Esophagus muscularis mucosa (tissue), 4 donors: Measurements from ENCODE around the gene COBL. TPM values are rescaled to one million over a fixed set of nuclear protein-coding genes. Genes with fewer than 3 reads are reported as not detected.

Source experiments
- DNase-seq: peaks from one replicate; pipeline ENCODE4 v3.0.0-alpha.2; 2017; ENCODE audit errors: extremely low spot score
- H3K27ac ChIP-seq, 4 donors: fragments of 200-600 bp; sonication (generic); replicated peaks in 1 of 4; 1 replicate in 3 of 4; 2 replicates in 1 of 4; pipeline ENCODE4 v1.5.1; 2016 to 2019; ENCODE audit warnings: mild to moderate bottlenecking in 1 of 4
- H3K27me3 ChIP-seq, 4 donors: fragments of 200-600 bp; sonication (generic); one replicate each; pipeline versions ENCODE4 v1.5.1 to v1.6.0; 2016 to 2019
- H3K36me3 ChIP-seq, 4 donors: fragments of 200-600 bp; sonication (generic); one replicate each; pipeline ENCODE4 v1.5.1; 2016 to 2019
- H3K4me1 ChIP-seq, 4 donors: fragments of 200-600 bp; sonication (generic); one replicate each; pipeline ENCODE4 v1.5.1; 2016 to 2019
- H3K4me3 ChIP-seq, 4 donors: fragments of 200-600 bp; sonication (generic); 1 replicate in 2 of 4; 2 replicates in 2 of 4; pipeline ENCODE4 v1.5.1; 2016 to 2019; ENCODE audit warnings: mild to moderate bottlenecking in 4 of 4, moderate library complexity in 1 of 4
- H3K9me3 ChIP-seq, 4 donors: fragments of 200-600 bp; sonication (generic); 1 replicate in 3 of 4; 2 replicates in 1 of 4; pipeline ENCODE4 v1.5.1; 2016 to 2019
- CTCF ChIP-seq, 3 experiments: fragments of 200-600 bp in 2 of 3; fragments of 450-650 bp in 1 of 3; sonication (generic) in 2 of 3; IDR thresholded peaks; one replicate each; pipeline ENCODE4 v1.5.1; 2017 to 2019; ENCODE audit warnings: antibody characterized with exemption in 3 of 3, mild to moderate bottlenecking in 2 of 3, moderate library complexity in 1 of 3
- EP300 ChIP-seq: sonication (generic); formaldehyde crosslinking; IDR thresholded peaks from one replicate; pipeline ENCODE4 v1.6.1; 2017; ENCODE audit warnings: antibody characterized with exemption
- POLR2A ChIP-seq: fragments of 450-650 bp; IDR thresholded peaks from one replicate; pipeline ENCODE4 v1.6.1; 2017; ENCODE audit warnings: antibody characterized with exemption, moderate library complexity, mild to moderate bottlenecking, low read depth
- POLR2AphosphoS5 ChIP-seq, 2 donors: sonication (generic); formaldehyde crosslinking; IDR thresholded peaks; one replicate each; pipeline ENCODE4 v1.6.1; 2017; ENCODE audit warnings: antibody characterized with exemption in 2 of 2
- WGBS: methylation state at CpG from one replicate; pipeline ENCODE4 v1.1.5; 2018; 5-methylcytosine and 5-hydroxymethylcytosine counted together
- intact Hi-C: fragments of 100-400 bp; cut with DNase I; formaldehyde crosslinking; loops from one replicate; pipeline ENCODE4 v1.15.1; 2023
- total RNA-seq, 4 donors: library from RNA; depleted of rRNA; stranded (reverse); fragments of >200 nt; gene quantifications; one replicate each; pipeline versions ENCODE4 v1.1.0 to v1.2.1, GENCODE V29; 2016

Gene COBL
- total RNA-seq, 4 donors from 2014 or later: 29.8 to 51.4 (median 45.9) TPM

- intact Hi-C loops: no loop called here
- H3K27me3 ChIP-seq: no peaks in the 10 kb centered on the region
- 66% methylated on average over 4 of the region's 4 CpGs for WGBS
These were observed 182.6 kb downstream of the COBL start for GRCh38 chr7:51134013-51134441.

GRCh38 chr7:51132661-51133060 lies 183.9 kb downstream of the COBL start:
- H3K4me1 ChIP-seq: peaks cover 4 to 10% (median 9%) of the 10 kb centered on the region in 4 donors
- peak; percentile 84 for DNase-seq
- 96% methylated on average over 3 of the region's 3 CpGs for WGBS
- intact Hi-C loops: no loop called here
- H3K9me3 ChIP-seq: peaks cover 0 to 5% (median 0%) of the 10 kb centered on the region in 4 donors
- no peaks in the 10 kb centered on the region for H3K27me3 ChIP-seq
- TF ChIP-seq POLR2A: no peak
- TF ChIP-seq CTCF (IDR thresholded peaks at IDR 0.05): no peak
- TF ChIP-seq POLR2AphosphoS5 (IDR thresholded peaks at IDR 0.05): no peak
- TF ChIP-seq EP300: no peak
- H3K4me3 ChIP-seq: no peak overlapping the region
- no peak overlapping the region for H3K27ac ChIP-seq
- peaks cover 0 to 15% (median 7%) of the 10 kb centered on the region in 4 donors for H3K36me3 ChIP-seq

More at GRCh38 chr7:51134013-51134441, 182.6 kb downstream of the COBL start:
- no peak for TF ChIP-seq POLR2A
- no peak for TF ChIP-seq POLR2AphosphoS5 (IDR thresholded peaks at IDR 0.05)
- TF ChIP-seq EP300: no peak
- H3K36me3 ChIP-seq: peaks cover 0 to 15% (median 7%) of the 10 kb centered on the region in 4 donors
- peak overlapping the region in 1 of 4 donors; percentile 18 for H3K27ac ChIP-seq
- DNase-seq: no peak
- H3K4me1 ChIP-seq: peaks cover 10 to 22% (median 18%) of the 10 kb centered on the region in 4 donors
- peaks cover 0 to 5% (median 0%) of the 10 kb centered on the region in 4 donors for H3K9me3 ChIP-seq
- H3K4me3 ChIP-seq: no peak overlapping the region

GRCh38 chr7:51129527-51130472 lies 186.8 kb downstream of the COBL start:
- 84% methylated on average over 8 of the region's 8 CpGs for WGBS
- TF ChIP-seq POLR2A (no peak), EP300 (no peak), CTCF (IDR thresholded peaks at IDR 0.05) (no peak), POLR2AphosphoS5 (IDR thresholded peaks at IDR 0.05) (no peak)
- intact Hi-C loops: no loop called here
- peaks cover 4 to 9% (median 6%) of the 10 kb centered on the region in 4 donors for H3K4me1 ChIP-seq
- H3K27ac ChIP-seq: no peak overlapping the region
- H3K9me3 ChIP-seq: peaks cover 0 to 5% (median 0%) of the 10 kb centered on the region in 4 donors
- H3K4me3 ChIP-seq: no peak overlapping the region
- DNase-seq: peak; percentile 81
- peaks cover 0 to 8% (median under 1%) of the 10 kb centered on the region in 4 donors for H3K36me3 ChIP-seq
- no peaks in the 10 kb centered on the region for H3K27me3 ChIP-seq

- H3K4me3 ChIP-seq: no peak overlapping the region
- H3K4me1 ChIP-seq: peaks cover 5 to 12% (median 6%) of the 10 kb centered on the region in 4 donors
- intact Hi-C loops: no loop called here
- H3K27me3 ChIP-seq: no peaks in the 10 kb centered on the region
- H3K27ac ChIP-seq: no peak overlapping the region
- TF ChIP-seq POLR2A: no peak
- TF ChIP-seq CTCF (IDR thresholded peaks at IDR 0.05): no peak
- no peak for TF ChIP-seq POLR2AphosphoS5 (IDR thresholded peaks at IDR 0.05)
- no peak for TF ChIP-seq EP300
- 88% methylated on average over 15 of the region's 16 CpGs for WGBS
- DNase-seq: peak; percentile 91
- H3K9me3 ChIP-seq: peaks cover 0 to 5% (median 0%) of the 10 kb centered on the region in 4 donors
- H3K36me3 ChIP-seq: peaks cover 0 to 6% (median 0%) of the 10 kb centered on the region in 4 donors
These were observed 187.8 kb downstream of the COBL start for GRCh38 chr7:51128545-51129435.
